ENCODE measurements around the gene INMT.
"Not testable (repeated sequence)": the region's sequence is repeated elsewhere in the genome, so short reads cannot be mapped to it uniquely, and the experiment has no call there.

Gene INMT

DNA sequence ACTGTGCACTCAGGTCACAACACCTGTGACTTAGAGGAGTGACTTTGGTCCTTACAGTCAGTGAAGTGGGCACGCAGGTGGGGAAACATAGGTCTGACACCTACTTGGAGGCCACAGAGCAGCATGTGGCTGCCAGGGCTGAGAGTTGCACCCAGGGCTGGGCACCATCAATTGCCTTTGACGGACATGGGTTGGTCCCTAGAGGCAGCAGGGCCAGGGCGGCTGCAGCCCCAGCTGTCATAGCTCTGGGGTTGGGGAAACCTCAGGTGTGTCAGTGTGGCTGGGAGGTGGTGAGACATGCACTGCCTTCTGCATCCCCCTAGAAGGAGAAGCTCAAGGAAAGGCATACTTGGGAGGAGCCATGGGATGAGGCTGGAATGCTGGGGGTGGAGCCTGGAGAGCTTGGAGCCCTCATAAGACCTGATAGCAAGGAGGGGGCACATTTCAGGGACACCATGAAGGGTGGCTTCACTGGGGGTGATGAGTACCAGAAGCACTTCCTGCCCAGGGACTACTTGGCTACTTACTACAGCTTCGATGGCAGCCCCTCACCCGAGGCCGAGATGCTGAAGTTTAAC, at the start of gene INMT:
Gene INMT, plus strand, starts transcription at position 440 of the 578 bp plus-strand sequence. Its CDS starts 16 bp downstream, at position 456.
- peak; percentile 43 for DNase-seq (ENCODE audit: low read depth)

DNA sequence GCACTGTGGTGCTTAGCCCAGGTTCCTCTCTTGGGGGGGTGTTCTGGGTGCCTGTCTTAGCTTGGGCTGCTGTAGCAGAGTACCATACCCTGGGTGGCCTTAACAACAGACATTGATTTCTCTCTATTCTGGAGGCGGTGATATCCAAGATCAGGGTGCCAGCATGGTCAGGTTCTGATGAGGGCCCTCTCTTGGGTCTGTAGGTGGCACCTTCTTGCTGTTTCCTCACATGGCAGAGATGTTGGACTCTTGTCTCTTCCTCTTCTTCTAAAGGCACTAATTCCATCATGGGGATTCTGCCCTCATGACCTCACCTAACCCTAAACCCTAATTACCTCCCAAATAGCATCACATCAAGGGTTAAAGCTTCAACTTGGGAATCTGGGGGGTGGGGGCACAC, 49.7 kb upstream of the INMT start:
- DNase-seq (ENCODE audit: low read depth), result no peak

DNA sequence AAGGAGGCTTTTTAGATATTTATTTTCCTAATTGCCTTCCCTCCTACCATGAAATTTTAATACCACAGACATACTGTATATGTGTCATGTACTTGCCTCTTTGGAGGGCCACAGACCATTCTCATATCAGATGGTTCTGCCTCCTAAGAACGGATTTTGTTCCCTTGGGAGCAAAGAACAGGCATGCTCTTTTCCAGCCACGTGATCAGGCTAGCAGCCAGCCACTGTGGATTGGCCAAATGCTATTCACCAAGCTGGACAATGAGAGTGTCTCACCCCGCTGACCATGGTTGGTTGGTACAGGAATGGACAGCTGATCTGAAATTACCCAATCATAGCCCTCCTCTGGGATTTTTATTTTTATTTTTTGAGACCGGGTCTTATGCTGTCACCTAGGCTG, 48.2 kb upstream of the INMT start:
- DNase-seq (ENCODE audit: low read depth), result no peak

DNA sequence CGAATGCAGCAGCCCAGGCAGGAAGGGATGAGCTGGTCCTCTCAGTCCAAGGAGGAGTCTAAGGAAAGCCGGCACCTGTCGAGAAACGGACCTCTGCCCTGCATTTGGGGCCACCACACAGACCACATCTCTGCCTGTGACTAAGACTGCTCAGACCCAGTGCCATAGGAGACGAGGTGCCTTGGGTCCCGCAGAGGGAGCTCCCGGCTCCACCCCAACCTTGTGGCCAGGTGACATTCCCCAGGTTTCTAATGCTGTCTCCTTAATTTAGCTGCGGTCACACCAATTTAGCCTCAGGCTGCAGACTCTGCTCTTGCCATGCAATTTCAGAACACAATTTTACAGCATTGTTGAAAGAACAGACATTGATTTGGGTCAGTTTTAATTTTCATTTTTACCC, 46.9 kb upstream of the INMT start:
- DNase-seq (ENCODE audit: low read depth), result no peak

DNA sequence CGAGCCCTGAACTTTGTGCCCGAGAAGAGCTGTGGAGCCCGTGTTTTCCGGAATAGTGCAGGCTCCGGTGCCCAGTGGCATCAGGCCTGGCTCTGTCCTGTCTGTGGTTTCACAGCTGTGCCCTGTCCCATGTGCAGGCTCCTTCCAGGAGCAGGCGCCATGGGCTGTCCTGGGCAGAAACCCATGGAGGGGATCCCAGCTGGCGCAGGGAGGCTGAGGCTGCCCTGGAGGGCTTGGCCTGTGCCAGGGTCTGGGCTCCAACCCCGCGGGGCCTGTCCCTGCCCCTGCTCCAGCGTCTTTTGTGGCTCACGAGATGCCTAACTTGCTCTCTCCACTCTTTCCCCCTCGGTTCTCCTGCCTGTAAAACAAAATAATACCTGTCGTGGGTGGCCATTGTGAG, 46.3 kb upstream of the INMT start:
- DNase-seq (ENCODE audit: low read depth), result no peak

DNA sequence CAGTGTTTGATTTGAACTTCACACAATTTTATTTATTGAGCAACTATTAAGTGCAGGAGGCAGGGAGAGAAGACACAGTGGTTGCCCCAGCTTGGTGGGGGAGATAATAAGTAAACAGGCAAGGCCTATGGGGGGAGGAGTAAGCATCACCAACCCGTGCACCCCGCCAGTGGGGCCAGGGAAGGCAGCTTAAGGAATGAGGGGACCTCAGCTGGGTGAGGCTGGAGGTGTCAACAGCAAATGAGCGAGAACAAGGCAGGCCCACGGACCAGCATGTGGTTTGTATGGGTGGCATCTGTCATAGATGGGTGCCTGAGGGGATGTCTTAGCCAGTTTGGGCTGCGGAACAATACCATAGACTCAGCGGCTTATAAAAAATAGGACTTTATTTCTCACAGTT, 45.6 kb upstream of the INMT start:
- no peak for DNase-seq (ENCODE audit: low read depth)

DNA sequence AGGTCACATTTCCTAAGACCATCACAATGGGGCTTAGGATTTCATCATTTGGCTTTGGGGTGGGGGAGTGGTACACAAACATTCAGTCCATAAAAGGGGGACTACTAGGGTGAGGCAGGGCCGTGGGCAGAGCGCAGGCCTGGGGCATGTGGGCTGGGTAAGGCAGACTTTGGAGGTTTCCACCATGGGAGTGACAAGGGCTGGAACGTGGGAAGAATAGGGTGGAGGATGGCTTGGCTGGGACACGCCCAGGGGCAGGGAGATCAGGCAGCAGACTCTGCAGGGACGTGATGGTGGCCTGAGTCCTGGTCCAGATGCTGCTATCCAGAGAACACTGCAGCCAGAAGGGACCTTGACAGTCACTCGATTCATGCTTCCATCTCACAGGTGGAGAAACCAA, 45.0 kb upstream of the INMT start:
- DNase-seq (ENCODE audit: low read depth), result no peak

DNA sequence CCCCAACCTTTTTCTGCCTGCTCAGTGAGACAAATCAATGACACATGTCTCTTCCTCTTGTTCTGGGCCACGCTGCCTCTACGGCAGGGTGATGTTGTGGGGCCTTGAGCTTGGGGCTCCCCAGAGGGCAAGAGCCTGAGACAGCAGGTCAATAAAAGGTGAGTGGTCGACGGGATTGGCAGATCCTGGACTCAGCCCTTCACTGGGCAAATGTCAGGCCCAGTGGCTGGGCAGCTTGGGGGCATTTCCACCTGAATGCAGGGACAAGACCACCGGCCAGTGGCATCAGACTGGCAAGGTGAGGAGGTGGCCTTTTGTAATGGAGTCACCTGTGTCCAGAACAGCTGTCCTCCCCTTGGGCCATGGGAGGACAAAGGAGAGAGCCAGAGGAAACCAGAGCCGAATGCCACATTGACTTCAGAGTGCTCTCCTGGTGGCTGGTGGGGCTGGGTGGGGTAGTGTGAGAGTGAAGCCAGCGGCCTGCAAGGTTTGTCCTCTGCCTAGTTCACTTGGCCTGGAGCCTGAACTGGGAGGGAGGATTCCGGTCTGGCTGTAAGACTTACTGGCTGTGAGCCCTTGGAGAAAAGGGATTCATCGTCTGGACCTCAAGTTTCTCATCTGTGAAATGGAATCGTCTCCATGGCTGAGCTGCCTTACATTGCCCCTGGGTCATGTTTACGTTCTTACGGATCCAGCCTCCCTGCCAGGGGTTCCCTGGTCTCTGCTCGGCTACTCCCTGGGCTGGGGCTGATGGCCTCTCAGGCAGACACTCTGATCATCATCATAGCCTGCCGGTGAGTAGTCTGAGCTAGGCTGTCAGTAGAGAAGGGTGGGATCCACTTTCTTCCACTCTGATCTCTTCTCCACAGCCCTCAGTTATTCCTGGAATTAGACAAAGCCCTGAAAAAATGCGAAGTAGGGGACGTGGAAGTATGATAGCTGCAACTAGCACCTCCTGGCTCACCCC, 44.3 kb upstream of the INMT start:
- DNase-seq (ENCODE audit: low read depth), result no peak

DNA sequence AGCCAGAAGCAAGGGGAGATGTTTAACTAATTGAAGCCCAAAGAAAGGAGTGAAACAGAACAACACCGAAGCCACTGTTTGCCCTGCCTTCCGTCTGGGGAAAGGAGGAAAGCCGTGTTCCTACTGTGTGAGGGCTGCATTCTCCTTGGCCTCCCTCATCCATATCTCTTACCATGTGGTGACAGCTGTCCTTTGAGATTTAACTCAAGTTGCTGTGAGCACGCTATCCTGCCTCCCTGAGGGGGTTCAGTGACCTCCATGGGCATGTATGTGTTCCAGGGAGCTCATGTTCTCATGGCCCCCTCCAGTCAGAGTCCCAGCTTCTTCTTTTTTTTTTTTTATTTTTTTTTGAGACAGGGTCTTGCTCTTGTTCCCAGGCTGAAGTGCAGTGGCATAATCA, 43.5 kb upstream of the INMT start:
- no peak for DNase-seq (ENCODE audit: low read depth)

DNA sequence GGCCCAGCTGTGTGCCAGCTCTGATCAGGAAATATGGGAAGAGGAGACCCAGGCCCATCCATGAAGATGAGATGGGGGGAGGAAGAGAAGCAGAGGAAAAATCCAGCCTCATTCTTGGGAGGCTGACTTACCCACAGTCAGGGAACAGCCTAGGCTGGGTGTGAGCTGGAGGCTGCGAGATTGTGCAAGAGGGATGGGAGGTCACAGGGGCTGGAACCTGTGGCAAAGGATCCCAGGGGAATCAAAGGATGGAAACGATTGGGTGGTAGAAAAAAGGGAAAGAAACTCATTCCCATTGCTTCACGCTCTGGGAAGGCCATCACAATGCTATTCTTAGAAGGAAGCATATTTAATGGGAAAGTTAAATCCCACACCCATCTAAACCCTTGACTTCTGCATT, 43.0 kb upstream of the INMT start:
- peak; percentile 13 for DNase-seq (ENCODE audit: low read depth)

DNA sequence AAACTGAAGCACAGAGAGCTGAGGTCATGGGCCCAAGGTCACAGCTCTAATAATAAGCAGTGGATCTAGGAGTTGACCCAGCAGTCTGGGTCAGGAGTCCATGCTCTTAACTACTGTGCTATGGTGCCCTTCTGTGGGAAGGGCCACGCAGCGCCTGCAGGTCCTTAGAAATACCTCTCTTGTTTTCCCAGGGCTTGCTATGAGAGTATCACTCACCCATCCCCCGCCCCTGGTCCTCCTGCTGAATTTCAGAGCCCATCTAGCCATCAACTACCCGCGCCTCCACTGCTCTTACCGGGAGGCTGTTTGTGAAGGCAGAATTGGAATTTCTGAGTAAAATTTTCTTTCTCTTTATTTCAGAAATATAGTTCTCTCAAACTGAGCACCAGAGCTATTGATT, 42.4 kb upstream of the INMT start:
- no peak for DNase-seq (ENCODE audit: low read depth)

DNA sequence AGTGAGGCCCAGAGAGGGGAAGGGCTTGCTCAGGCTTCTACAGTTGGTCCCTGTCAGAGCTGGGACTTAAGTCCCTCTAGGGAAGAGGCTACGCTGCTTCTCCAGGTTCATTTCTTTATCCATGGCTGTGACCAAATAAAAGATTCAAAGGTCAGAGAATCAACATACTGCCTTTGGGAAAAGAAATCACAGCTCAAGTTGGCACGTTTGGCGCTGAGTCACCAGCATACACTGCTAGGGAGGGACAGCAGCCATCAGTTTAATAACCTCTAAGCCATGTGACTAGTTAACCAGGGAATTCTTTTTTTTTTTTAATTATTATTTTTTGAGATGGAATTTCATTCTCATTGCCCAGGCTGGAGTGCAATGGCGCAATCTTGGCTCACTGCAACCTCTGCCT, 41.3 kb upstream of the INMT start:
- DNase-seq (ENCODE audit: low read depth), result peak; percentile 8

DNA sequence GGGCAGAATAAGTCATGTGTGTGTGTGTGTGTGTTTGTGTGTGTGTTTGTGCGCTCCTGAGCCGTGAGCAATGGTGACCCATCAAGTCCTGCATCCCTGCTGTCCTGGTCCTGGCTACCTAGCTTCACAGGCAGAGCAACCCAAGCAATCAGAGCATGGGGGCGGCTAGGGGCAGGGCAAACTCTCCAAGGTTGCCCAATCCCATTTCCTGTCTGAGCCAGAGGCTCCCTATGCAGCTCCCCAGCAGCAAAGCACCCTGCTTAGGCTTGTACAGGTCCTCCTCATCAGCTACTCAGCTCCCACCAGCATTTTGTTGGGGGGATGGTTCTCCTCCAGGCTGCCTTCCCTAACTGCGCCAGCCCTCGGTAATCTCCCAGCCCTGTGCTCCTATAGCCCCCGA, 38.5 kb upstream of the INMT start:
- no peak for DNase-seq (ENCODE audit: low read depth)

DNA sequence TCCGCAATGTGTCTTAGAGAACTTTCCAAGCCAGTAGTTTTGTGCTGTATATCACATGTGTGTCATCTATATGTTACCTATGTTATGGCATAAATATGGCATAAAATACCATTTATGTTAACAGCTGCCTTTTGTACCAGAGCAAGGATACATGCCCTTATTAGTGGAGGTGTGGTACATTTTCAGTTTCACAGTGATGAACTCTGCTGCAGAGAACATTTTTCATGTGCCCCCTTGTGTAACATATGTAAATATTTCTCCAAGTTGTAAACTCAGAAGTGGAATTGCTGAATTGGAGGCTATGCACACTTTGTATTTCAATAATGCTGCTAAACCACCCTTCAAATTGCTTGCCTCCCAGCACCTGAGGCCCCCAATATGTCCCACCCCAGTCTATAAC, 37.8 kb upstream of the INMT start:
- no peak for DNase-seq (ENCODE audit: low read depth)

DNA sequence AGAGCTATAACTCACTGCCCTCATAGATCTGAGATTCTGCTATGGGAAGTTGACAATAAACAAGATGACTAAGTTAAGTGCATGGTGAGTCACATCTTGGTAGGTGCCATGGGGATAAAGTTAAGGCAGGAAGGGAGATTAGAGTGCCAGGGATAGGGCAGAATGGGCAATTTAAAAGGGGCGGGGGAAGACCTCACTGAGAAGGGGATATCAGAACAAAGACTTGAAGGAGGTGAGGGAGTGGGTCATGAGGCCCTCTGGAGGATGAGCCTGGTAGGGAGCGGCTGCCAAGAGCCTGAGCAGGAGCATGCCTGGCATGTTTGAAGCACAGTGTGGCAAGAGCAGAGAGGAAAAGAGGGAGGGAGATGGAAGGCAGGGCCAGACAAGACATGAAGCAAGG, 34.8 kb upstream of the INMT start:
- peak; percentile 18 for DNase-seq (ENCODE audit: low read depth)

DNA sequence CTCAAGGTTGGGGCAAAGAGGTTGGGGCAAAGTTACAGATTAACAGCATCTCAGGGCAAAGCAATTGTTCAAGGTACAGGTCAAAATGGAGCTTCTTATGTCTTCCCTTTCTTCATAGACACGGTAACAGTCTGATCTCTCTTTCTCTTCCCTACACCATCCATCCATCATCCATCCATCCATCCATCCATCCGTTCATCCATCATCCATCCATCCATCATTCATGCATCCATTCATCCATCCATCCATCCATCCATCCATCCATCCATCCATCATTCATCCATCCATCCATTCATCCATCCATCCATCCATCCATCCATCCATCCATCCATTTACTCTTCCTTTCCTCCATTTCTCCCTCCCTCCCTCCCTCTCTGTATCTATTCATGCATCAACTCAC, 32.5 kb upstream of the INMT start:
- DNase-seq (ENCODE audit: low read depth), result not testable (repeated sequence)

DNA sequence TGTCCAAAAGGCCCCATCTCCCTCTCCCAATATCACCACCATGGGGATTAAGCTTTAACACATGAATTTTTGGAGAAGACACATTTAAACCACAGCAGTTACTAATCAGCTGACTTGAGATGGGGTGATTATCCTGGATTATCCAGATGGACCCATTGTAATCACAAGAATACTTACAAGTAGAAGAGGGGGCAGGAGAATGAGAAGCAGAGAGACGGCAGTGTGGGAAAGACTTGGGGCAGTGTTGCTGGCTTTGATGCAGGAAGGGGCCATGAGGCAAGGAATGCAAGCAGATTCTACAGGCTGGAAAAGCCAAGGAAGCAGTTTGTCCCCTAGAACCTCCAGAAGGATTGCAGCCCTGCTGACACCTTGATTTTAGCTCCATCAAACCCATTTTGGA, 30.7 kb upstream of the INMT start:
- DNase-seq (ENCODE audit: low read depth), result no peak

DNA sequence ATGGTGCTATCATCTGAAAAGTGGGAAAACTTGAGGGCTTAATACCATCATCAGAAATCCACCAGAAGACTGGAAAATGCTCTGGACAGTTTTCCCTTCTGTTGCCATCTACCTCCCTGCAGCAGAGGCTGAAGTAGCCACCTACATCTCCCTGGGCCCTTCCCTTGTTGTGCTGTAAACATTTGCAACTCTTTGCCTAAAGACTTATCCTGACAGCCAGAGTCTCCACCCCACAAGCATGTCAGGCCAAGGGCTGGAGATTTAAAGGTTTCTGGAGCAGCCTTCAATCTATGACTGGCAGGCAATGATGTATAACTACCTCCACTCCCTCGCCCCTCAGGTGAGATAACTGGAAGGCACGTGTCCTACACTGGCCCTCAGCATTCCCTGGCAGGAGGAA, 29.7 kb upstream of the INMT start:
- DNase-seq (ENCODE audit: low read depth), result no peak

DNA sequence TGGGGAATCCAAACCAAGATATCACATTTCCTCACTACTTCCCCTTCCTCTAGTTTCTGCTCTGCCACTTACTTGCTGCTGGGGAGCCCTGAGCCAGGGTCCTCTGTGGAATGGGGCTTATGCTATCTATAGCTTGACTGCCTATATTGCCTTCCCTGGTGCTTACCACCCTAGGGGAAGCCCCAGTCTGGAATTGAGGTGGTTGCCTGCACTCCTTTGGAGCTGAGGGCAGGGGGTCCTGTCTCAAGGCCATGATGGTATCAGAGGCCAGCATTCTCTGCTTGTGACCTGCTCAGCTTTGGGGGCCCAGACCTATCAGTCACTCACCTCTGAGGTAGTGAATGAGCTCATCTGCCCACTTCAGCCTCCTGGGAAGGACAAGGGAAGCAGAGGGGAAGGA, 29.3 kb upstream of the INMT start:
- no peak for DNase-seq (ENCODE audit: low read depth)

DNA sequence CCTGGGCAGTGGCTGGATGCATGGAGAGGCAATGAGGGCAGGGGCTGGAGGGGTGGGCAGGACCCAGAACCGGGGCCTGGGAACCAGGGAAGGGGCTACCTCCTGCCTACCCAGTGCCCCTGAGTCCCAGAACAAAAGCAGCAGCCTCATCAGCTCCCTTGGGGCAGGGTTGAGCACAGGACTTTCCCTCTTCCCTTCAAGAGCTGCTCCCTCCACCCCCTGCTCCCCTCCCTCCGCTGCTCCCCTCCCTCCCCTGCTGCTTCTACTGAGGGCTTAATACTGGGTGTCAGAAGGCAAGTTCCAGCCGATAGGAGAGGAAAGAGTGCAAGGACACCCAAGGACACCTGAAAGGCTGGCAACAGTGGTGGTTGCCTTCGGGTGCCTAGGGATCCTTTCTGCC, 28.2 kb upstream of the INMT start:
- no peak for DNase-seq (ENCODE audit: low read depth)

DNA sequence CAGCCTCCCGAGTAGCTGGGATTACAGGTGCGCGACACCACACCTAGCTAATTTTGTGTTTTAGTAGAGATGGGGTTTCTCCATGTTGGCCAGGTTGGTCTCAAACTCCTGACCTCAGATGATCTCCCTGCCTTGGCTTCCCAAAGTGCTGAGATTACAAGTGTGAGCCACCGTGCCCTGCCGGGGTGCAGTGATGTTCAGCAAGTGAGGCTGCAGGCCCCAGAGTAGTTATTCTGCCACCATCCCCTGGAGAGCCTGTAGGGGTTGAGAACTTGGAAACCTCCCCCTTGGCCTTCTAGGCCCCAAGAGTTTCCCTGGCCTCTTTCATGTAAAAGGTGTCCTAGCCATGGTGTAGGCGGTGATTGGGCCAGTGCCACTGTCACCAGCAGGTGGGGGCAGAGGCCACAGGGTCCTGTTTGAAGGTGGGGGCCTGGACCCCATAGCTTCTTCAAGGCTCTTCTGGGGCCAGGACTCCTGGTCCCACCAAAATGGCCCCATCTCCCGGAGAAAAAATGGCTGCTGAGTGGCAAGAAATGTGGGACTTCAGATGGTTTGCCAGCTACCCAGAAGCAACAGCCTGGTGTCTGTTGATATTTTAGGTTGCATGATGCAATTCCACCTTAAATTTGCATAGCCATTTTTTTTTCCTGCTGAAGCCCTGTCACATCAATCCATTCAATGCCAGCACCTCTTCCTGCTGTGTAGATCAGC, 25.5 kb upstream of the INMT start:
- DNase-seq (ENCODE audit: low read depth), result no peak

DNA sequence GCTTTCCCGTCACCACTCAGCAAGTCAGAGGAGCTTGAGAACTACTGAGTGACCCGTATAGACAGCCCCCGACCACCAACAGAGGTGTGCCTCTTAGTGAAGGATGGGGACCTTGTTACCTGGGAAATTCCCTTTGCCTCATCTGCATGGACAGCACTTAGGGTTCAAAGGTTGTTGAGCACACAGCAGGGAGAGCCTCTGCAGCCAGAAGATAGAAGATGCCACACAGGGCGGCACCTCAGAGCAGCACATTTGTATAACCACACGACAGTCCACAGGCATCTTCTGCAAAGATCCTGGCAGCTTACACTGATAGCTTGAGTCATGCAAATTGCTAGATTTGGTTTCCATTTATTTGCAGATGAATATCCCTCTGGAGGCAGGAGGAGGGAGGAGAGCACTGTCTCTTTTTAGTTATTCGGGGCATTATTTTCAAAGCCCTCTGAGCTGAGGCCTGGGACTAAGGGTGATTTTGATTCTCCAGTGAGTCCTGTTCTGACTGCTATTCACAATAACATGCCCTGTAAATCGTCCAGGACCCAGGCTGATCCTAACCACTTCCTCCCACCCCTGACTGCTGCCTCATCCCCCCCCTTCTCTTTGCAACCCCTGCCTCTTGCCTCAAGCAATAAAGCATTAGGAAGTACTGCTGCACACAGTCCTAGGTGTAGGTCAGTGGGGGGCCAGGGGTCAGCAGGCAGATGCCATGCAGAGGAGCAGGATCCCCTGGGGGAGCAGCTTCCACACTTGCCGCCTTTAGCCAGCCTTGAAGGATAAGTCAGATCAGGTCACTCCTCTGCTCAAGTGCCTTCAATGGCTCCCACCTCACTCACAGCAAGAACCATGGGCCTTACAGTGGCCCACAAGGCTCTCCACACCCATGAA, 24.6 kb upstream of the INMT start:
- peak; percentile 19 for DNase-seq (ENCODE audit: low read depth)
